Esophagus (tissue), 2 donors: ENCODE results near the gene RYK. TPM values are rescaled to one million over a fixed set of nuclear protein-coding genes. Genes with fewer than 3 reads are reported as not detected.

Experiments used
- H3K27ac ChIP-seq, 2 donors: one replicate each; pipeline ENCODE4 v1.5.1; 2013; ENCODE audit warnings: low read depth in 2 of 2, mild to moderate bottlenecking in 2 of 2, inconsistent platforms in 1 of 2, low read length in 1 of 2, moderate library complexity in 1 of 2
- H3K27me3 ChIP-seq, 2 donors: one replicate each; pipeline ENCODE4 v1.6.1; 2013; ENCODE audit warnings: low read length in 2 of 2, control low read depth in 1 of 2, mild to moderate bottlenecking in 1 of 2; ENCODE audit not compliant: insufficient read depth in 2 of 2, control insufficient read depth in 1 of 2
- H3K36me3 ChIP-seq, 2 donors: one replicate each; pipeline ENCODE4 v1.6.1; 2013; ENCODE audit warnings: low read length in 1 of 2; ENCODE audit not compliant: control insufficient read depth in 2 of 2, insufficient read depth in 2 of 2
- H3K4me1 ChIP-seq, 2 donors: one replicate each; pipeline ENCODE4 v1.6.1; 2013; ENCODE audit warnings: low read length in 1 of 2; ENCODE audit not compliant: control insufficient read depth in 2 of 2, insufficient read depth in 2 of 2
- H3K4me3 ChIP-seq, 2 donors: one replicate each; pipeline ENCODE4 v1.5.1; 2013; ENCODE audit warnings: low read length in 2 of 2, mild to moderate bottlenecking in 2 of 2, low read depth in 1 of 2, moderate library complexity in 1 of 2
- H3K9me3 ChIP-seq, 2 donors: one replicate each; pipeline ENCODE4 v1.6.1; 2013; ENCODE audit warnings: mild to moderate bottlenecking in 2 of 2, low read depth in 1 of 2, low read length in 1 of 2, moderate library complexity in 1 of 2; ENCODE audit not compliant: control insufficient read depth in 2 of 2, insufficient read depth in 1 of 2
- WGBS, 2 donors: extraction: QIAGEN DNeasy Blood & Tissue Kit; methylation state at CpG; one replicate each; pipeline ENCODE4 v1.1.7; 2013; 5-methylcytosine and 5-hydroxymethylcytosine counted together
- polyA plus RNA-seq, 2 donors: library from polyadenylated mRNA; stranded (reverse); fragments of 200-250 nt; gene quantifications; one replicate each; pipeline ENCODE4 v1.2.3, GENCODE V29; 2013
- donor health status: healthy with polysubstance abuse.
- donor health status: Bipolar disorder and iron deficiency.

Gene RYK
- polyA plus RNA-seq, 2 donors: 24.7 to 25.4 TPM

GRCh38 chr3:134145183-134145582, 105.5 kb downstream of the RYK start:
- Histone ChIP-seq H3K9me3 (no peaks in the 10 kb centered on the region), H3K27ac (no peak overlapping the region), H3K4me1 (no peaks in the 10 kb centered on the region), H3K27me3 (no peaks in the 10 kb centered on the region), H3K36me3 (peaks cover 3 to 4% of the 10 kb centered on the region in 2 donors), H3K4me3 (no peak overlapping the region)
- WGBS, 2 donors: 67 to 68% methylated on average over 3 of the region's 3 CpGs

- no peaks in the 10 kb centered on the region for H3K27me3 ChIP-seq
- peaks cover 0 to 3% of the 10 kb centered on the region in 2 donors for H3K9me3 ChIP-seq
- H3K27ac ChIP-seq: no peak overlapping the region
- WGBS, 2 donors: 61 to 64% methylated on average over 3 of the region's 3 CpGs
- no peak overlapping the region for H3K4me3 ChIP-seq
- no peaks in the 10 kb centered on the region for H3K4me1 ChIP-seq
- H3K36me3 ChIP-seq: peaks cover 3 to 4% of the 10 kb centered on the region in 2 donors
Observed at GRCh38 chr3:134144694-134145093, 106.0 kb downstream of the RYK start.

- Histone ChIP-seq H3K36me3 (peaks cover 3 to 4% of the 10 kb centered on the region in 2 donors), H3K4me1 (no peaks in the 10 kb centered on the region), H3K27ac (peak overlapping the region in 1 of 2 donors; percentile 29), H3K27me3 (no peaks in the 10 kb centered on the region), H3K4me3 (no peak overlapping the region), H3K9me3 (peaks cover 0 to 3% of the 10 kb centered on the region in 2 donors)
- 84 to 95% methylated on average over 6 of the region's 6 CpGs for WGBS, 2 donors
Observed at GRCh38 chr3:134143828-134144401, 106.7 kb downstream of the RYK start.

GRCh38 chr3:134136604-134137003, 114.1 kb downstream of the RYK start:
- no peak overlapping the region for H3K27ac ChIP-seq
- no peaks in the 10 kb centered on the region for H3K36me3 ChIP-seq
- peaks cover 0 to 3% of the 10 kb centered on the region in 2 donors for H3K4me1 ChIP-seq
- WGBS, 2 donors: 88 to 100% methylated on average over 3 of the region's 3 CpGs
- no peaks in the 10 kb centered on the region for H3K27me3 ChIP-seq
- no peak overlapping the region for H3K4me3 ChIP-seq
- peaks cover 0 to 3% of the 10 kb centered on the region in 2 donors for H3K9me3 ChIP-seq

GRCh38 chr3:134134698-134135415, 115.8 kb downstream of the RYK start:
- Histone ChIP-seq H3K4me1 (peaks cover 0 to 3% of the 10 kb centered on the region in 2 donors), H3K27me3 (no peaks in the 10 kb centered on the region), H3K36me3 (no peaks in the 10 kb centered on the region), H3K9me3 (peaks cover 0 to under 1% of the 10 kb centered on the region in 2 donors), H3K27ac (no peak overlapping the region), H3K4me3 (no peak overlapping the region)
- WGBS, 2 donors: 82 to 98% methylated on average over 3 of the region's 3 CpGs

- H3K27ac ChIP-seq: no peak overlapping the region
- 93% methylated on average over 1 of the region's 1 CpG for WGBS, 2 donors
- H3K4me3 ChIP-seq: no peak overlapping the region
- peaks cover 0 to 3% of the 10 kb centered on the region in 2 donors for H3K4me1 ChIP-seq
- no peaks in the 10 kb centered on the region for H3K27me3 ChIP-seq
- H3K9me3 ChIP-seq: no peaks in the 10 kb centered on the region
- no peaks in the 10 kb centered on the region for H3K36me3 ChIP-seq
Observed at GRCh38 chr3:134134240-134134639, 116.4 kb downstream of the RYK start.

- WGBS, 2 donors: 42 to 50% methylated on average over 3 of the region's 3 CpGs
- H3K4me1 ChIP-seq: peaks cover 0 to 3% of the 10 kb centered on the region in 2 donors
- H3K4me3 ChIP-seq: no peak overlapping the region
- no peaks in the 10 kb centered on the region for H3K9me3 ChIP-seq
- H3K27me3 ChIP-seq: no peaks in the 10 kb centered on the region
- no peak overlapping the region for H3K27ac ChIP-seq
- no peaks in the 10 kb centered on the region for H3K36me3 ChIP-seq
Observed at GRCh38 chr3:134132961-134133360, 117.7 kb downstream of the RYK start.

GRCh38 chr3:134126153-134126552, 124.5 kb downstream of the RYK start:
- H3K27ac ChIP-seq: no peak overlapping the region
- H3K9me3 ChIP-seq: peaks cover 0 to 10% of the 10 kb centered on the region in 2 donors
- 65 to 79% methylated on average over 1 of the region's 1 CpG for WGBS, 2 donors
- no peaks in the 10 kb centered on the region for H3K4me1 ChIP-seq
- H3K4me3 ChIP-seq: no peak overlapping the region
- no peaks in the 10 kb centered on the region for H3K36me3 ChIP-seq
- no peaks in the 10 kb centered on the region for H3K27me3 ChIP-seq

- no peak overlapping the region for H3K4me3 ChIP-seq
- H3K27ac ChIP-seq: no peak overlapping the region
- WGBS, 2 donors: 93 to 98% methylated on average over 2 of the region's 2 CpGs
- no peaks in the 10 kb centered on the region for H3K4me1 ChIP-seq
- H3K27me3 ChIP-seq: no peaks in the 10 kb centered on the region
- H3K36me3 ChIP-seq: no peaks in the 10 kb centered on the region
- H3K9me3 ChIP-seq: no peaks in the 10 kb centered on the region
Observed at GRCh38 chr3:134114726-134115125, 135.9 kb downstream of the RYK start.

- Histone ChIP-seq H3K27ac (no peak overlapping the region), H3K27me3 (no peaks in the 10 kb centered on the region), H3K36me3 (no peaks in the 10 kb centered on the region), H3K4me3 (no peak overlapping the region), H3K9me3 (no peaks in the 10 kb centered on the region), H3K4me1 (no peaks in the 10 kb centered on the region)
- WGBS, 2 donors: 39 to 46% methylated on average over 2 of the region's 2 CpGs
Observed at GRCh38 chr3:134111616-134112015, 139.0 kb downstream of the RYK start.
